ENCODE measurements around the gene NSF. TPM values are rescaled to one million over a fixed set of nuclear protein-coding genes. Genes with fewer than 3 reads are reported as not detected.

NSF gene
- total RNA-seq, 4 donors from 2014 or later = 28.9 to 61.9 (median 45.7) TPM

DNA sequence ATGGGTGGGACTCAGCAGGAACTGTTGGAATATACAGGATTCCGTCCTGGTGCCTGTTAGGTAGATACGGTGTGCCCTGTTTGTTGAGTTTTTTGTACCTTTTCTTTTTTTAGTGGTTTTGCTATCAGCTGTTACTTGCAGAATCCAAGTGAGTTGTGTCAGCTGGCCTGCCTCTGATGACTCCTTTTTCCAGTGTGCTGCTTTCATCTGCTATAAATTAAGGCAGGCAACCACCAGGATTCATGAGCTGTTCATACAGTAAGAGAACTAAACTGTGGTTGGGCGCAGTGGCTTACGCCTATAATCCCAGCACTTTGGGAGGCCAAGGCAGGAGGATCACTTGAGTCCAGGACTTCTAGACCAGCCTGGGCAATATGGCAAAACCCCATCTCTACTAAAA, 148.1 kb downstream of the NSF start:
- 94 to 99% methylated on average over 4 of the region's 4 CpGs for WGBS, 2 donors
- no peak overlapping the region for H3K27ac ChIP-seq
- H3K27me3 ChIP-seq = no peaks in the 10 kb centered on the region
- intact Hi-C loops (cut with DNase I) = no loop called here
- no peaks in the 10 kb centered on the region for H3K4me1 ChIP-seq
- no peaks in the 10 kb centered on the region for H3K9me3 ChIP-seq
- no peaks in the 10 kb centered on the region for H3K36me3 ChIP-seq
- no peak for DNase-seq
- TF ChIP-seq, protein P1, sequence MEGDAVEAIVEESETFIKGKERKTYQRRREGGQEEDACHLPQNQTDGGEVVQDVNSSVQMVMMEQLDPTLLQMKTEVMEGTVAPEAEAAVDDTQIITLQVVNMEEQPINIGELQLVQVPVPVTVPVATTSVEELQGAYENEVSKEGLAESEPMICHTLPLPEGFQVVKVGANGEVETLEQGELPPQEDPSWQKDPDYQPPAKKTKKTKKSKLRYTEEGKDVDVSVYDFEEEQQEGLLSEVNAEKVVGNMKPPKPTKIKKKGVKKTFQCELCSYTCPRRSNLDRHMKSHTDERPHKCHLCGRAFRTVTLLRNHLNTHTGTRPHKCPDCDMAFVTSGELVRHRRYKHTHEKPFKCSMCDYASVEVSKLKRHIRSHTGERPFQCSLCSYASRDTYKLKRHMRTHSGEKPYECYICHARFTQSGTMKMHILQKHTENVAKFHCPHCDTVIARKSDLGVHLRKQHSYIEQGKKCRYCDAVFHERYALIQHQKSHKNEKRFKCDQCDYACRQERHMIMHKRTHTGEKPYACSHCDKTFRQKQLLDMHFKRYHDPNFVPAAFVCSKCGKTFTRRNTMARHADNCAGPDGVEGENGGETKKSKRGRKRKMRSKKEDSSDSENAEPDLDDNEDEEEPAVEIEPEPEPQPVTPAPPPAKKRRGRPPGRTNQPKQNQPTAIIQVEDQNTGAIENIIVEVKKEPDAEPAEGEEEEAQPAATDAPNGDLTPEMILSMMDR (IDR thresholded peaks at IDR 0.05) = no peak
- no peak for TF ChIP-seq POLR2A (IDR thresholded peaks at IDR 0.05)
- no peak overlapping the region for H3K4me3 ChIP-seq (replicated peaks in 1 of 3)

GRCh38 chr17:46739982-46740381, 149.5 kb downstream of the NSF start:
- intact Hi-C loops (cut with DNase I) = no loop called here
- Histone ChIP-seq H3K4me1 (no peaks in the 10 kb centered on the region), H3K27me3 (no peaks in the 10 kb centered on the region), H3K4me3 (replicated peaks in 1 of 3) (no peak overlapping the region), H3K27ac (no peak overlapping the region), H3K9me3 (no peaks in the 10 kb centered on the region), H3K36me3 (no peaks in the 10 kb centered on the region)
- TF ChIP-seq, protein P1 (IDR thresholded peaks at IDR 0.05) = no peak
- TF ChIP-seq POLR2A (IDR thresholded peaks at IDR 0.05) = no peak
- DNase-seq = no peak

- Histone ChIP-seq H3K27ac (no peak overlapping the region), H3K36me3 (no peaks in the 10 kb centered on the region), H3K4me3 (replicated peaks in 1 of 3) (no peak overlapping the region), H3K27me3 (no peaks in the 10 kb centered on the region), H3K9me3 (no peaks in the 10 kb centered on the region), H3K4me1 (no peaks in the 10 kb centered on the region)
- WGBS, 2 donors = 86 to 89% methylated on average over 2 of the region's 2 CpGs
- intact Hi-C loops (cut with DNase I) = no loop called here
- no peak for TF ChIP-seq POLR2A (IDR thresholded peaks at IDR 0.05)
- TF ChIP-seq, protein P1 (IDR thresholded peaks at IDR 0.05) = no peak
- no peak for DNase-seq
These were observed 150.8 kb downstream of the NSF start for GRCh38 chr17:46741122-46741730.

DNA sequence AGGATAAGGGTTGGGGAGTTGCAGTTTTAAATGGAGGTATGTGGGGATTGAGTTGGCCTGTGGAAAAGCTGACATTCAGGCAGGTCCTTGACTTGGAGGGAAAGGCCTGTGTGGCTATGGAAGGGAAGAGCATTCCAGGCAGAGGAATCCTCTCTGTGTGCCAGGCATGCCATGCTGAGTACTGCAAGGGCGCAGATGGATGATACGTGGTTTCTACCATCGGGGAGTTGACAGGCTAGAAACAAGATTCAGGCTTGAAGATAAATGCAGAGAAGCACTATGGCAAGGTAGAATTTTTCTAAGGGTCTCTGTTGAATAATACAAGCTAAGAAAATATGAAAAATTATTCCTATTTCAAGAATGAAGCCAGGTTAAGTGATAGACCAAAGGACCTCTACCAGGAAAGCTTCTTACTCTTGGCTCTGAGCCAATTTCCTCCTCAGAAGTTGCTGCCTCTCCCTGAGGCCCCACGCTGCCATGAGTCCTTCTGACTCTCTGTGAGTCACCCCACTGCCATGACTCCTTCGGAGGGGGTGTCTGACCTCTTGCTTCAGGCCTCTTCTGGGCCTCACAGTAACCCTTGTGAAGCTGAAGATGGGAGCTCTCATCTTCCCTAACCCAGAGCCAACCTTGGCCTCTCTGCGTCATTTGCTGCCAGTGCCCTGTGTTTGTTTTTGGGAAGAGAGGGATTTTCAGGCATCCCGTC, 152.2 kb downstream of the NSF start:
- Histone ChIP-seq H3K4me1 (no peaks in the 10 kb centered on the region), H3K9me3 (no peaks in the 10 kb centered on the region), H3K4me3 (replicated peaks in 1 of 3) (no peak overlapping the region), H3K27me3 (no peaks in the 10 kb centered on the region), H3K27ac (no peak overlapping the region), H3K36me3 (no peaks in the 10 kb centered on the region)
- TF ChIP-seq, protein P1 (IDR thresholded peaks at IDR 0.05) = no peak
- no peak for TF ChIP-seq POLR2A (IDR thresholded peaks at IDR 0.05)
- intact Hi-C loops (cut with DNase I) = no loop called here
- WGBS, 2 donors = 84 to 85% methylated on average over 6 to 7 of the region's 7 CpGs
- DNase-seq = no peak

- Histone ChIP-seq H3K4me1 (no peaks in the 10 kb centered on the region), H3K4me3 (replicated peaks in 1 of 3) (no peak overlapping the region), H3K27me3 (no peaks in the 10 kb centered on the region), H3K36me3 (no peaks in the 10 kb centered on the region), H3K27ac (no peak overlapping the region), H3K9me3 (no peaks in the 10 kb centered on the region)
- no peak for TF ChIP-seq POLR2A (IDR thresholded peaks at IDR 0.05)
- TF ChIP-seq, protein P1 (IDR thresholded peaks at IDR 0.05) = no peak
- intact Hi-C loops (cut with DNase I) = no loop called here
- DNase-seq = no peak
- WGBS, 2 donors = 98 to 100% methylated on average over 1 of the region's 1 CpG
These were observed 154.0 kb downstream of the NSF start for GRCh38 chr17:46744441-46744840.
